ENCODE data around the gene PIAS4.
"Not testable (repeated sequence)": the region's sequence is repeated elsewhere in the genome, so short reads cannot be mapped to it uniquely, and the experiment has no call there.

PIAS4 gene, protein sequence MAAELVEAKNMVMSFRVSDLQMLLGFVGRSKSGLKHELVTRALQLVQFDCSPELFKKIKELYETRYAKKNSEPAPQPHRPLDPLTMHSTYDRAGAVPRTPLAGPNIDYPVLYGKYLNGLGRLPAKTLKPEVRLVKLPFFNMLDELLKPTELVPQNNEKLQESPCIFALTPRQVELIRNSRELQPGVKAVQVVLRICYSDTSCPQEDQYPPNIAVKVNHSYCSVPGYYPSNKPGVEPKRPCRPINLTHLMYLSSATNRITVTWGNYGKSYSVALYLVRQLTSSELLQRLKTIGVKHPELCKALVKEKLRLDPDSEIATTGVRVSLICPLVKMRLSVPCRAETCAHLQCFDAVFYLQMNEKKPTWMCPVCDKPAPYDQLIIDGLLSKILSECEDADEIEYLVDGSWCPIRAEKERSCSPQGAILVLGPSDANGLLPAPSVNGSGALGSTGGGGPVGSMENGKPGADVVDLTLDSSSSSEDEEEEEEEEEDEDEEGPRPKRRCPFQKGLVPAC
- total RNA-seq, result 41.1 to 49.0 (median 44.5) reads per million in 4 experiments

DNA sequence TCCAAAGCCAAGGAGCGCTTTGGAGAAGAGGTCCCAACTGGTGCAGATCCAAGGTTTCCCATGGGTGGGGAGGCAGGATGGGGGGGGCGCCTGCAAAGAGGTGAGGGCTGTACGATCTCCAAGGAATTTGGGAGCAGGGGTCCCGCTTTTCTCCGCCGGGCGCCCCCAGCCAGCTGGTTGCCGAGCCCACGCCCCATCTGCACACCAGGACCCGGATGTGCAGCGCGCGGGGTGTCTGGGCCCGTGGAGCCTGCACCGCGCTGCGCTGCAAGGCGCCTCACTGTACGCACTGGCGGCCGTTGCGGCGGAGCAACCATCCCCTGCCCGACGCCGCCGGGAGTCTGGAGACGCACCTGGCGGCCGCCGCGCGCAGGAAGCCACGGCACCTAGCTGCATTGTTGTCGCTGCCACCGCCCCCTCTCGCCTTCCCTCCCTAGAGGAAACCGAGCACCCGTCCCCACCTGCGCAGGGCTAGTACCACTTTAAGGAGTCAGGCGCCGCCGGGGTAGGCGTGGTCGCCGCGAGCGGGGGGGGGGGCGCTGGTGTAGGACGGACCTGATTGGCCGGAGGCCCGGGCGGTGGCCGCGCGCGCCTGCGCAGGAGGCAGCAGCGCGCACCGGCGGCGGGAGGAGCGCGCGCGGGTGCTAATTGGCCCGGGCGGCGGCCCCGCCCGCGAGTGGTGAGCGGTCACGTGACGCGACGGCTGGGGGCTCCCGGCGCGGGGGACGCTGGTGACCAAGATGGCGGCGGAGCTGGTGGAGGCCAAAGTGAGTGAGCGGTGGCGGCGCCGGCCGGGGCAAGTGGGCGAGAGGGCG, at the start of gene PIAS4:
TSS of gene PIAS4 (plus strand) at position 716 of the 815 bp plus-strand sequence. CDS start at position 741, 25 bp downstream.
- DNase-seq, result peak; percentile 96

GRCh38 chr19:3958836-3959765, 48.4 kb upstream of the PIAS4 start:
- DNase-seq, result no peak

- no peak for DNase-seq
Measured at GRCh38 chr19:3959766-3960131, 47.8 kb upstream of the PIAS4 start.

DNA sequence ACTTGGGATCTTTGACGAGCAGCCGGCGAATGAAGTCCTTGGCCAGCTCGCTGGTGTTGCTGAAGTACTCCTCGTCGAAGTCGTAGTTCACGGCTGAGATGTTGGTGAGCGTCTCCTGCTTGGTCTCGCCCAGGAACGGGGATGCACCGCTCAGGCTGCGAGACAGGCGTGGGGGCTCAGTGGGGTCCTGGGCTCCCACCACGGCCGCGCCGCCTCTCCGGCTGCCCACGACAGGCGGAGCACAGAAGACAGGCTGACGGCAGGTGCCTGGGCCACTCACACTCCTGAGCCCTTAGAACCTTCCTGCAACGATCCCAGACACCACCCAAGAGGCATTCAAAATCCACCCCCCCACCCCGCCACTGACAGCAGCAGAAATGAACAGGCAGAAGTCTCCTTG, 46.5 kb upstream of the PIAS4 start:
- no peak for DNase-seq

GRCh38 chr19:3963458-3964255, 43.9 kb upstream of the PIAS4 start:
- no peak for DNase-seq

- no peak for DNase-seq
Measured at GRCh38 chr19:3964256-3965194, 43.0 kb upstream of the PIAS4 start.

DNA sequence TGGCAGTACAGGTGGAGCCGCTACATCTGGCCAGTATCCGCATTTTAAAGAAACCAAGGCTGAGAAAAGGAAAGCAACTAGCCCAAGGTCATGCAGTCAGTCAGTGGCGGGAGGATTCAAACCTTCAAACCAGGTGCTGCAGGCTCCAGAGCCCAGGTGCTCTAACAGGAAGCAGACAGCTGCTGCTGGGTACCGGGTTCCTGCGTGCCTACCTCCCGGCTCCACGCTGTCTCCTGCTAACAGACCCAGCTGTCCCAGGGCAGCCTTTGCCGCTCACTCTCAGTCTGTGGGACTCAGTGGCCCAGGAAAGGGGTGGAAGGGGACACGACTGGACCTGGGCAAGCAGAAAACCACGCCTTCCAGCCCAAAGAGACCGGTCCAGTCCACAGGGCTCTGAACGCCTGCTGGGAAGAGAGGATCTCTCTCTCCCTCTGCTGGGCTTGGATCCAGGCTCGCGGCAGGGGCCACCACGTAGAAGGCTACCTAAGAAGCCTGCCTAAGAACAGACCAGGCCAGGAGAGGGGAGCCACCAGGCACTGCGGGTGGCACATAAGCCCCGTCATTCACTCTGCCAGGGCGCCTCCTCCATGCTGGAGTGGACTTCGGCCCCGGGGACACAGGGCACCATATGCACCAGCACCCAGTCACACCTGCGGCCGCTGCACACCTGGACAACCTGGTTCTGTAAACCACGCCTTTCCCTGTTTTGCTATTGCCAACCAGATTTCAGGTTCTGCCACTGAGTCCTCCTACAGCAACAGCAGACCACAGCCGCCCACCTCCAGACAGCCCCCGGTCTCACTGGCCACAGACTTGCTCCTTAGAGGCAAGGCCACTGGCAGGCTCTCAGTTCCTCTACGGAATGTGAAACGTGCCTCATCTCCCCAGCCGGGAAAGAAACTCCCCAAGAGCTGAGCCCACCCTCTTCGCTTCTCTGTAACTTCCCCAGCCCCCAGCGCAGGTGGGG, 41.2 kb upstream of the PIAS4 start:
- no peak for DNase-seq

GRCh38 chr19:3967983-3968382, 39.6 kb upstream of the PIAS4 start:
- not testable (repeated sequence) for DNase-seq

- DNase-seq, result no peak
Measured at GRCh38 chr19:3968556-3969434, 38.7 kb upstream of the PIAS4 start.

GRCh38 chr19:3969435-3970312, 37.9 kb upstream of the PIAS4 start:
- DNase-seq, result no peak

GRCh38 chr19:3970313-3970807, 37.2 kb upstream of the PIAS4 start:
- DNase-seq, result no peak

DNA sequence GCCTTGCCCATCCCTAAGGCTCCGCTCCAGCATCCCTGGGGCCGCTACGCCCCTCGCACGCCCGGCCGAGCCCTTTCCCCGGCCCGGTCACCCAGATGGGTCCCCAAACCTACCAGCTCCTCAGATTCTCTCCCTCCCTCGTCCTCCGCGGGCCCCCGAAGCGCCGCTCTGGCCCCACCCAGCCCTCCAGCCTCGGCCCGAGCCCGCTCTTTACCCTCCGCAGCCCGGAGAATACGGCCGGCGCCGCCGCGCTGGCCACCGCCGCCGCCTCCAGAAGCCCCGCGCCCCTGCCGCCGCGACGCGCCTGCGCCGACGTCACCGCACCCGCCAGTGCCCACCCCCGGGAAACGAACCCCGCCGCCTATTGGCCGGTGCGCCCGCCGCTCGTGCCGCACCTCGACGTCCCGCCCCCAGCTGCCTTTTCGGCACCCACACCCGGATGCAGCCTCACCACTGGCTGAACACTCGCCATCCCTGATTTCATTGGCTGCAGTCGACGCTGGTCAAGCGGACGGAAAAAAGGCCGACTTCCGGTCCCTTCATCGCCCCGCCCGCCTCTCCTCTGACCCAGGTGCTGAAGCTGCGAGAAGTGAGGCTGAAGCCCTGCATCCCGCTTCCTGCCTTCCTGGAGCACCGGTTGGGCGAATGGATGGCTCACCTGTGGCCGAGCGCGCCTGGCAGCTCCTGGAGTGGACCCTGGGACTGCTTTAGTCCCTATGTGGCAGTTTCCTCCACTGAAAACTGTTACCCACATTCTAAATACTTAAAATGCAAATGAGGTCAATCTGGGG, 36.5 kb upstream of the PIAS4 start, which contains the start of gene DAPK3:
TSS of gene DAPK3 (minus strand) at position 292 of the 791 bp plus-strand sequence. CDS start 1,364 bp downstream, outside the sequence.
- peak; percentile 84 for DNase-seq

DNA sequence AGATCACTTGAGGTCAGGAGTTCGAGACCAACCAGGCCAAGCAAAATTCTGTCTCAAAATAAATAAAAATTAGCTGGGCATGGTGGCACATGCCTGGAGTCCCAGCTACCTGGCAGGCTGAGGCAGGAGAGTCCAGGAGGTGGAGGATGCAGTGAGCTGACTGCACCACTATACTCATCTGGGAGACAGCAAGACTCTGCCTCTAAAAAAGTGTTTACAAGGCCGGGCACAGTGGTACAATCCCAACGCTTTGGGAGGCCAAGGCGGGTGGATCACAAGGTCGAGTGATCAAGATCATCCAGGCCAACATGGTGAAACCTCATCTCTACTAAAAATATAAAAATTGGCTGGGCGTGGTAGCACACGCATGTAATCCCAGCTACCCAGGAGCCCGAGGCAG, 32.4 kb upstream of the PIAS4 start:
- no peak for DNase-seq

DNA sequence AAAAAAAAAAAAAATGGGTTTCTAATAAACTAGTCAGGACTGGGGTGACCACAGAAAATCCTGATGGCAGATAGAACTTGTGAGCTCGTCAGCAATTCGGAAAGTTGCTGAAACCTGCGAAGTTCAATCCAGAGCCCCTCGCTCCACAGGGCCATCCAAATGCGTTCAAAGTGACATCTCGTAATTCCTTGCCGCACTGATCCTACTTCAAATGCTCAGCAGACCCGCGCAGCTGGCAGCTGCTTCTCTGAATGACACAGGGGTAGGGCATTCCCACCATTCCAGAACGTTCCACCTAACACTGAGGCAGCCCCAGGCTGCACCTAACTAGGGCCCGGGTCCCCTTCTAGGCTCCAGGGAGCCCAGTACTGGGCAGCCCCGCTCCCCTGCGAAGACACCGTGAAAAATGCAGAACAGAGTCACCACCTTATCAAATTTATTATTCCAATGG, 31.9 kb upstream of the PIAS4 start:
- no peak for DNase-seq

DNA sequence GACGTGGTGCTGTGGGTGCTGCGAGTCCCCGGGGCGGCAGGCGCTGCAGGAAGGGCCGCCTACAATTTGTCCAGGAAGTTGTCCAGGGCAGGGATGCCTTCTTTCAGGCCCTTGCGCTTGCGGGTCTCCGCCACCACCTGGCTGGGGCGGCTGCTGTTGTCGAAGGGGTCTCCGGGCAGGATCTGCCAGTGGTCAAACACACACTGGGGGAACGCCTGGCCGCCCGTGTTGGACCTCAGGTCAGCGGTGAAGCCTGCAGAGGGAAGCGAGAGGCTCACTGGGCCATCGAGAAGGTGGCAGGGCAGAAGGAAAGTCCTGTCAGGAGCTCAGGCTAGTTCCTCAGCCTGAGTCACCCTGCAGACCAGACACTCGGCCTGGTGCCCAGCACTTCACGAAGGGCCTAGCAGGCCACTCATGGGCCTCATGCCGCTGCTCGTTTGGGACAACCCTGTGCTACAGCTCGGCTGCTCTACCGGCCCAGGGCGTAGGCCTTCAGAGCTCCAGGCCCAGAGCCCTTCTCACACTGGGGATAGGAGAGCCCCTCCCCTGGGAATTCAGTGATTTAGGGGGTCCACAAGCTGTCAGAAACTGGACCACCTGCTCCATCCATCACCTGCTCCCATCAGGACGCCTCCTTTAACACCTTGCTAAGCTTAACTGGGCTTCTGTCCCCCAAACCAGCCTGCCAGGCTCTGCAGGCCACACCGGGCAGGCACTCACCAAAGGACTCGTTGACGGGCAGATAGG, 30.9 kb upstream of the PIAS4 start:
- DNase-seq, result no peak
